H9 (cell line): ENCODE measurements around the gene KIF16B. TPM values are rescaled to one million over a fixed set of nuclear protein-coding genes. Genes with fewer than 3 reads are reported as not detected.

Experiments
- DNase-seq: peaks from one replicate; pipeline ENCODE4 v3.0.0-alpha.2; 2017
- H2AFZ ChIP-seq: one replicate; pipeline ENCODE4 v1.6.1; 2013; ENCODE audit warnings: mild to moderate bottlenecking, low read length, control low read depth, moderate library complexity
- H2AK5ac ChIP-seq: 2 replicates; pipeline ENCODE4 v1.6.1; 2013; ENCODE audit warnings: low read length, control low read depth, mixed read lengths; ENCODE audit not compliant: insufficient read length
- H2BK120ac ChIP-seq: one replicate; pipeline ENCODE4 v1.6.1; 2013; ENCODE audit warnings: low read depth, mild to moderate bottlenecking, low read length, control low read depth, inconsistent platforms; ENCODE audit not compliant: poor library complexity, severe bottlenecking
- H2BK12ac ChIP-seq: 2 replicates; pipeline ENCODE4 v1.6.1; 2013; ENCODE audit warnings: low read length, control low read depth, mixed read lengths, low read depth; ENCODE audit not compliant: insufficient read length
- H2BK15ac ChIP-seq: 2 replicates; pipeline ENCODE4 v1.6.1; 2013; ENCODE audit warnings: low read depth, low read length, control low read depth
- H2BK20ac ChIP-seq: one replicate; pipeline ENCODE4 v1.6.1; 2013; ENCODE audit warnings: low read depth, mild to moderate bottlenecking, low read length, control low read depth, inconsistent platforms; ENCODE audit not compliant: poor library complexity, severe bottlenecking
- H2BK5ac ChIP-seq: 2 replicates; pipeline ENCODE4 v1.6.1; 2013; ENCODE audit warnings: low read length, control low read depth, mixed read lengths; ENCODE audit not compliant: insufficient read length
- H3K14ac ChIP-seq: 2 replicates; pipeline ENCODE4 v1.6.1; 2013; ENCODE audit warnings: low read length, control low read depth; ENCODE audit not compliant: insufficient read depth
- H3K18ac ChIP-seq: 2 replicates; pipeline ENCODE4 v1.6.1; 2013; ENCODE audit warnings: low read depth, mild to moderate bottlenecking, mixed read lengths, low read length, control low read depth; ENCODE audit not compliant: insufficient read length
- H3K23ac ChIP-seq: 2 replicates; pipeline ENCODE4 v1.6.1; 2013; ENCODE audit warnings: low read length, control low read depth, mixed read lengths, low read depth; ENCODE audit not compliant: insufficient read length
- H3K23me2 ChIP-seq: 2 replicates; pipeline ENCODE4 v1.6.1; 2013; ENCODE audit warnings: low read depth, mild to moderate bottlenecking, mixed read lengths, low read length, control low read depth; ENCODE audit not compliant: insufficient read length, poor library complexity, severe bottlenecking
- H3K27ac ChIP-seq: 2 replicates; pipeline ENCODE4 v1.5.1; 2013; ENCODE audit warnings: low read length, control low read depth, mixed read lengths, low read depth; ENCODE audit not compliant: insufficient read length
- H3K27me3 ChIP-seq: 2 replicates; pipeline ENCODE4 v1.6.1; 2013; ENCODE audit warnings: low read length, control low read depth, inconsistent platforms; ENCODE audit not compliant: insufficient read depth
- H3K4ac ChIP-seq: 2 replicates; pipeline ENCODE4 v1.6.1; 2013; ENCODE audit warnings: low read depth, mild to moderate bottlenecking, control low read depth, inconsistent platforms, low read length, moderate library complexity
- H3K4me1 ChIP-seq: 2 replicates; pipeline ENCODE4 v1.6.1; 2013; ENCODE audit warnings: low read length, control low read depth, inconsistent platforms; ENCODE audit not compliant: insufficient read depth
- H3K4me2 ChIP-seq: 2 replicates; pipeline ENCODE4 v1.6.1; 2013; ENCODE audit warnings: low read length, control low read depth, mixed read lengths; ENCODE audit not compliant: insufficient read length, insufficient read depth
- H3K56ac ChIP-seq: 2 replicates; pipeline ENCODE4 v1.6.1; 2013; ENCODE audit warnings: low read depth, mild to moderate bottlenecking, mixed read lengths, low read length, control low read depth; ENCODE audit not compliant: insufficient read length
- H3K79me1 ChIP-seq: 2 replicates; pipeline ENCODE4 v1.6.1; 2013; ENCODE audit warnings: low read depth, mild to moderate bottlenecking, moderate library complexity, low read length, control low read depth, inconsistent platforms; ENCODE audit not compliant: insufficient read depth, poor library complexity, severe bottlenecking
- H3K79me2 ChIP-seq: 2 replicates; pipeline ENCODE4 v1.6.1; 2013; ENCODE audit warnings: low read length, control low read depth, inconsistent platforms; ENCODE audit not compliant: insufficient read depth
- H3K9ac ChIP-seq: 2 replicates; pipeline ENCODE4 v1.6.1; 2013; ENCODE audit warnings: low read length, control low read depth, mixed read lengths; ENCODE audit not compliant: insufficient read length; ENCODE audit errors: extremely low read depth
- H3K9me3 ChIP-seq: one replicate; pipeline ENCODE4 v1.6.1; 2013; ENCODE audit warnings: low read depth, low read length, inconsistent platforms; ENCODE audit not compliant: control insufficient read depth
- H3T11ph ChIP-seq: one replicate; pipeline ENCODE4 v1.6.1; 2013; ENCODE audit warnings: mild to moderate bottlenecking, low read length, control low read depth, inconsistent platforms
- H4K20me1 ChIP-seq: one replicate; pipeline ENCODE4 v1.6.1; 2013; ENCODE audit not compliant: control insufficient read depth, insufficient read length, insufficient read depth
- H4K5ac ChIP-seq: 2 replicates; pipeline ENCODE4 v1.6.1; 2013; ENCODE audit warnings: low read depth, mild to moderate bottlenecking, mixed read lengths, low read length, control low read depth; ENCODE audit not compliant: insufficient read length
- H4K8ac ChIP-seq: replicated peaks from 2 replicates; pipeline ENCODE4 v1.6.1; 2013; ENCODE audit warnings: low read length, control low read depth, mixed read lengths, low read depth; ENCODE audit not compliant: insufficient read length
- H4K91ac ChIP-seq: 2 replicates; pipeline ENCODE4 v1.6.1; 2013; ENCODE audit warnings: low read depth, mild to moderate bottlenecking, moderate library complexity, mixed read lengths, low read length, control low read depth; ENCODE audit not compliant: insufficient read length
- H3K27ac Mint-ChIP-seq, 3 experiments: 2 replicates in 2 of 3; 3 replicates in 1 of 3; pipeline ENCODE4 v1.8.0; 2020 to 2021; ENCODE audit warnings: mixed read lengths in 3 of 3, mild to moderate bottlenecking in 1 of 3, moderate library complexity in 1 of 3
- H3K27me3 Mint-ChIP-seq: 2 replicates; pipeline ENCODE4 v1.8.0; 2021; ENCODE audit warnings: low read depth, mild to moderate bottlenecking, moderate library complexity, mixed read lengths
- H3K36me3 Mint-ChIP-seq, 3 experiments: 2 replicates in 2 of 3; 3 replicates in 1 of 3; pipeline ENCODE4 v1.8.0; 2020 to 2021; ENCODE audit warnings: low read depth in 3 of 3, mixed read lengths in 3 of 3; ENCODE audit not compliant: insufficient read depth in 1 of 3
- H3K4me1 Mint-ChIP-seq, 2 experiments: 2 replicates each; pipeline ENCODE4 v1.8.0; 2020; ENCODE audit warnings: mixed read lengths in 2 of 2
- H3K4me3 Mint-ChIP-seq, 2 experiments: 2 replicates in 1 of 2; 3 replicates in 1 of 2; pipeline ENCODE4 v1.8.0; 2020 to 2021; ENCODE audit warnings: mild to moderate bottlenecking in 2 of 2, mixed read lengths in 2 of 2, moderate library complexity in 1 of 2
- H3K9me3 Mint-ChIP-seq, 2 experiments: 2 replicates in 1 of 2; 3 replicates in 1 of 2; pipeline ENCODE4 v1.8.0; 2020; ENCODE audit warnings: mild to moderate bottlenecking in 2 of 2, mixed read lengths in 2 of 2, moderate library complexity in 1 of 2
- WGBS: extraction: QIAGEN DNeasy Blood & Tissue Kit; methylation state at CpG from one replicate; pipeline ENCODE4 v1.1.7; 2013; ENCODE audit warnings: missing lambda C conversion rate, low lambda C conversion rate, mixed read lengths; ENCODE audit not compliant: insufficient read length; ENCODE audit errors: extremely low coverage; 5-methylcytosine and 5-hydroxymethylcytosine counted together
- total RNA-seq: library from RNA; stranded (reverse); gene quantifications from 2 replicates; pipeline ENCODE4 v1.2.1, GENCODE V29; 2021
- TF ChIP-seq, protein P1 (sequence below): fragments of 200-600 bp; sonication (generic); conservative IDR thresholded peaks from 3 replicates; pipeline ENCODE4 v1.8.0; 2021; ENCODE audit warnings: antibody characterized with exemption, mild to moderate bottlenecking

The KIF16B gene
- total RNA-seq, 1 experiment from 2014 or later = 7.4 TPM

GRCh38 chr20:16595376-16595775 is 22.1 kb upstream of the KIF16B start:
- Histone ChIP-seq H2AFZ (no peak overlapping the region), H4K20me1 (no peaks in the 10 kb centered on the region), H3K27me3 (no peaks in the 10 kb centered on the region), H3K56ac (no peak overlapping the region), H3K4me2 (no peak overlapping the region), H3K18ac (no peak overlapping the region), H2AK5ac (no peak overlapping the region), H2BK12ac (no peak overlapping the region), H3K9ac (no peak overlapping the region), H3T11ph (no peak overlapping the region), H3K14ac (no peak overlapping the region), H4K5ac (no peak overlapping the region), H2BK5ac (no peak overlapping the region), H3K4ac (no peak overlapping the region), H4K91ac (no peak overlapping the region), H2BK120ac (no peak overlapping the region), H3K79me2 (no peaks in the 10 kb centered on the region), H3K27ac (no peak overlapping the region), H3K4me1 (no peaks in the 10 kb centered on the region), H3K23me2 (no peaks in the 10 kb centered on the region), H2BK20ac (no peak overlapping the region), H3K79me1 (no peaks in the 10 kb centered on the region), H3K9me3 (no peaks in the 10 kb centered on the region), H4K8ac (no peak overlapping the region), H3K23ac (no peak overlapping the region), H2BK15ac (no peak overlapping the region)
- Mint-ChIP-seq H3K27ac (no peak overlapping the region), H3K4me1 (no peaks in the 10 kb centered on the region), H3K27me3 (no peaks in the 10 kb centered on the region), H3K9me3 (no peaks in the 10 kb centered on the region), H3K36me3 (no peaks in the 10 kb centered on the region), H3K4me3 (no peak overlapping the region)
- TF ChIP-seq, protein P1, sequence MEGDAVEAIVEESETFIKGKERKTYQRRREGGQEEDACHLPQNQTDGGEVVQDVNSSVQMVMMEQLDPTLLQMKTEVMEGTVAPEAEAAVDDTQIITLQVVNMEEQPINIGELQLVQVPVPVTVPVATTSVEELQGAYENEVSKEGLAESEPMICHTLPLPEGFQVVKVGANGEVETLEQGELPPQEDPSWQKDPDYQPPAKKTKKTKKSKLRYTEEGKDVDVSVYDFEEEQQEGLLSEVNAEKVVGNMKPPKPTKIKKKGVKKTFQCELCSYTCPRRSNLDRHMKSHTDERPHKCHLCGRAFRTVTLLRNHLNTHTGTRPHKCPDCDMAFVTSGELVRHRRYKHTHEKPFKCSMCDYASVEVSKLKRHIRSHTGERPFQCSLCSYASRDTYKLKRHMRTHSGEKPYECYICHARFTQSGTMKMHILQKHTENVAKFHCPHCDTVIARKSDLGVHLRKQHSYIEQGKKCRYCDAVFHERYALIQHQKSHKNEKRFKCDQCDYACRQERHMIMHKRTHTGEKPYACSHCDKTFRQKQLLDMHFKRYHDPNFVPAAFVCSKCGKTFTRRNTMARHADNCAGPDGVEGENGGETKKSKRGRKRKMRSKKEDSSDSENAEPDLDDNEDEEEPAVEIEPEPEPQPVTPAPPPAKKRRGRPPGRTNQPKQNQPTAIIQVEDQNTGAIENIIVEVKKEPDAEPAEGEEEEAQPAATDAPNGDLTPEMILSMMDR = no peak
- no peak for DNase-seq
- WGBS = no CpG with 5 or more reads among the region's 1 CpG
